Measurements from ENCODE around the gene ERVFRD-1. TPM values are rescaled to one million over a fixed set of nuclear protein-coding genes. Genes with fewer than 3 reads are reported as not detected.

Gene ERVFRD-1
- total RNA-seq, 1 experiment from 2014 or later: not detected

GRCh38 chr6:11146117-11146826 lies 34.7 kb upstream of the ERVFRD-1 start (continued):
- TF ChIP-seq MXD4 (CRISPR knock-in tag; IDR thresholded peaks at IDR 0.05; ENCODE audit: borderline replicate concordance) (no peak), ZNF671 (CRISPR knock-in tag; IDR thresholded peaks at IDR 0.05) (no peak), CDX4 (CRISPR knock-in tag; IDR thresholded peaks at IDR 0.05; ENCODE audit: borderline replicate concordance) (no peak), E2F4 (CRISPR knock-in tag; IDR thresholded peaks at IDR 0.05; ENCODE audit: borderline replicate concordance, low read depth) (no peak), ZNF219 (CRISPR knock-in tag; IDR thresholded peaks at IDR 0.05; ENCODE audit: borderline replicate concordance) (no peak), GABPB1 (CRISPR knock-in tag; IDR thresholded peaks at IDR 0.05) (no peak), PRRX2 (CRISPR knock-in tag; IDR thresholded peaks at IDR 0.05) (no peak), TEAD1 (CRISPR knock-in tag; IDR thresholded peaks at IDR 0.05) (0 out of 2 replicates have a peak, but pooled peaks have one; percentile 17), ZNF423 (CRISPR knock-in tag; IDR thresholded peaks at IDR 0.05) (peak; percentile 91), ZNF317 (CRISPR knock-in tag; IDR thresholded peaks at IDR 0.05; ENCODE audit: borderline replicate concordance, low read depth) (no peak), ZNF396 (CRISPR knock-in tag; IDR thresholded peaks at IDR 0.05; ENCODE audit: borderline replicate concordance) (no peak), NR2C2 (CRISPR knock-in tag; IDR thresholded peaks at IDR 0.05) (no peak), E2F1 (CRISPR knock-in tag; IDR thresholded peaks at IDR 0.05) (no peak)

GRCh38 chr6:11144393-11144851 lies 32.9 kb upstream of the ERVFRD-1 start:
- no peak overlapping the region for H3K4me3 Mint-ChIP-seq
- no peaks in the 10 kb centered on the region for H3K27me3 Mint-ChIP-seq (ENCODE audit: low read depth)
- peaks cover 28% of the 10 kb centered on the region for H3K4me1 Mint-ChIP-seq
- H3K36me3 Mint-ChIP-seq: no peaks in the 10 kb centered on the region
- H3K27ac Mint-ChIP-seq: no peak overlapping the region
- ATAC-seq (peak; percentile 81), DNase-seq (ENCODE audit: low spot score) (peak; percentile 77)
- POLR2A ChIA-PET: no interaction called here
- TF ChIP-seq ZNF423 (CRISPR knock-in tag; IDR thresholded peaks at IDR 0.05): no peak
- no peak for TF ChIP-seq ERG (CRISPR knock-in tag; IDR thresholded peaks at IDR 0.05)
- TF ChIP-seq CTCF (IDR thresholded peaks at IDR 0.05): peak; percentile 67
- no peak for TF ChIP-seq ZNF532 (CRISPR knock-in tag; IDR thresholded peaks at IDR 0.05; ENCODE audit: borderline replicate concordance)
- H3K9me3 Mint-ChIP-seq: peaks cover 3% of the 10 kb centered on the region; the same call in 1 of the 2 replicates
- CTCF ChIA-PET: interaction anchor here (0.9 to 2.7 kb wide), 8 partner anchors 23 to 352 kb away, joined by 3 to 22 read pairs (median 4); no protein-coding TSS in a partner anchor

Measured in WTC11 (cell line).